Urothelium cell line (cell line): Measurements from ENCODE around the gene C10orf71.

Source experiments
- DNase-seq: peaks from one replicate; pipeline ENCODE4 v3.0.0; 2011; ENCODE audit warnings: low spot score, mixed read lengths
- FAIRE-seq: peaks from 2 replicates; lab custom pipeline; 2011; peaks lifted over from hg19 to GRCh38; lab: Jason Lieb, UNC

C10orf71 gene

DNA sequence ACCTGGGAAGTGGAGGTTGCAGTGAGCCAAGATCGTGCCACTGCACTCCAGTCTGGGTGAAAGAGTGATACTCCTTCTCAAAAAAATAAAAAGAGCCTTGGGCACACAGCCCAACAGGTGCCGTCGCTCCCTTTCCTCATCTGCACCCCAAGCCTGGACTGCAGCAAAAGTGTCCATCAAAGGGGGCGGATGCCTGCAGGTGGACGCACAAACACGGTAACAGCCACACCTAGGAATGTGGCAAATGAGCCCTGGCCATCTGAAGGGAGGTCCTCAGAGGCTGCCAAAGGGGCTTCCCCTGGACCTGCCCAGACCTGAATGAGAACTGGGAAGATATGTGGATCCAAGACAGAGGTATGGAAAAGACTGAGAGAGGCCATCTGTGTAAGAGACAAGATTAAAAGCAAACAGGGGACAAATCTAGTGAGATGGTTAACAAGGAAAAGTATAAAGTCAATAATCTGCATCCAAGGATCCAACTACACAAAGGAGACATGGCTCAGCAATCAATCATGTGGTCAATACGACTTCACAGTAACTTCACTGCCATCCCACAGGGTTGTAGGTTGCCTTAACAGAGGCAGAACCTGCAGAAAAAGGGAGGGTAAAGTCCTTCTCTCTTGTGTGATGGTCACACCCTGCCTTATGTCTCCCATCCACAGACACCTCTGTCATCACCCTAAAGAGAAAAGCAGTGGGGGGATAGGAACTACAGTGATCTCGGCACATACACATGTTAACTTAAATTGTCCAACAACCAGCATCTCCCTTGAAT, 71.5 kb downstream of the C10orf71 start:
- no peak for FAIRE-seq
- no peak for DNase-seq

DNA sequence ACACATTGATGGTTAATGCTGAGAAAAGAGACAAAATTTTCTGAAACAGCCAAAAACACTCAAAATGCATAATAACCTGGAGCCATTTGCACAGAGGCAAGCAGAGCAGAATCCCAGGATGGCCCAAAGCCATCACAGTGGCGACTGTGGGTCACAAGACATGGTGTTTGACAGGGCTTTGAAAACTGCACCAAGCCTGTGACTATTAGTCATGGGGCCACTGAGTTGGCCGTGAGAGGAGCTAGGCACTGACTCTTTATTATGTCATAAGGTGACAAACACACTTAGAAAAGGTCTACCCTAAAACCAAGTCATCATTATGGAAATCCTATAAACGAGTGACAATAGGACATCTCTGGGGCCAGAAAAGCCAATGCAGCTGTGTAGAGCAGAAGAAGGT, 73.0 kb downstream of the C10orf71 start:
- FAIRE-seq (no peak), DNase-seq (no peak)

DNA sequence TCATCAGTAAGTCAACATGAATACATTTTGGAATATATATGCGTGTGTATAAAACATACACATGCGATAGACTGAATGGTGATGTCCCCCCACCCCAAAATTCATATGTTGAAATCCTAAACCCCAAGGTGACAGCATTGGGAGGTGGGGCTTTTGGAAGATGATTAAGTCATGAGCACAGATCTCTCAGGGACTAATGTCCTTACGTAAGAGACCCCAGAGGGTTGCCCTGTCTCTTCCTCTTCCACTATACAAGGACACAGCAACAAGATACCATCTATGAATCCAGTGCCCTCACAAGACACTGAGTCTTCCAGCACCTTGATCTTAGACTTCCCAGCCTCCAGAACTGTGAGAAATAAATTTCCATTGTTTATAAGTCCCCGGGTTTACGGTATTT, 74.4 kb downstream of the C10orf71 start:
- no peak for FAIRE-seq

DNA sequence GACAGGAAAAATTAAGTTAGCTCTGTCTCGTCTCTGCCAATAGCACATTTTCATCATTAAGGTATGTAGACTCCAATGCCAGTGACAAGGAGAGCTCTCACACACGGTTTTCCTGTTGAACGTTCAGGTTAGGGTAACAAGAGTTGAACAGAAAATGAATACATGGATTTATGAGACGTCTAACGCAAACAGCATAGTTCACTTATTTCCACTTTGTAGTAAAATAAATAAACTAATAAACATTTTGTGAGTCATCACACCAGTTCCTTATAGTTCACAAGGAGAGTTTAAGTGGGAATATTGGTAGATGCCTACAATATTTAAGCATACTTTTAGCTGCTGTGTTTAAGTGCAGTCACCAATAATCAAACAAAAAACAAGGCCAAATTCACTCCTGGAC, 75.8 kb downstream of the C10orf71 start:
- DNase-seq (no peak), FAIRE-seq (no peak)

More for the DNA sequence above, 74.4 kb downstream of the C10orf71 start:
- DNase-seq, result no peak

DNA sequence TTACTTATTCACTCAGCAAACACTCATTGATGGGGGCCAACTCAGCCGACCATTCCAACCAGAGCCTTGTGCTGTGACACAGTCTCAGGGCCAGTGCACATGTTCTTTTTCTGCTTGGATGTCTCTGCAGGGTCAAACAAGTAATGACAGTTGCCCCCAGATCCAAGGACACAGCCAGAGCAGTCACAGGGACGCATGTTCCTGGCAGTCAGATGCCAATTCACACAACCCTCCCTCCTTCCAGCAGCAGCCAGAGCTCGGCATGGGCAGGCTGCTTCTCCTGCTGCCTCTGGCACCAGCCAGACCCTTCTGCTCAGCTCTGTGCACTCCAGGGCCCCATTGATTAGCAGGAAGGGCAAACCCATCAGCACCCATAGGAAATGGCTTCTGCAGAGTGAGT, 76.6 kb downstream of the C10orf71 start:
- no peak for DNase-seq
- no peak for FAIRE-seq
